Liver (tissue), 9 donors: Measurements from ENCODE around the gene BMP6. TPM values are rescaled to one million over a fixed set of nuclear protein-coding genes. Genes with fewer than 3 reads are reported as not detected.

Experiments used
- DNase-seq: peaks from one replicate; pipeline ENCODE4 v3.0.0-alpha.2; 2017; ENCODE audit warnings: low spot score
- H3K27ac ChIP-seq, 2 donors: one replicate each; pipeline ENCODE4 v1.7.0; 2013; ENCODE audit warnings: inconsistent platforms in 2 of 2, low read length in 2 of 2, control low read depth in 1 of 2, low read depth in 1 of 2, mild to moderate bottlenecking in 1 of 2
- H3K27me3 ChIP-seq, 4 donors: one replicate each; pipeline versions ENCODE4 v1.6.1 to v1.7.0; 2013; ENCODE audit warnings: low read length in 3 of 4, inconsistent platforms in 1 of 4, mild to moderate bottlenecking in 1 of 4, moderate library complexity in 1 of 4; ENCODE audit not compliant: control insufficient read depth in 4 of 4, insufficient read depth in 4 of 4
- H3K36me3 ChIP-seq, 4 donors: one replicate each; pipeline versions ENCODE4 v1.6.1 to v1.7.0; 2013; ENCODE audit warnings: low read length in 3 of 4, mild to moderate bottlenecking in 3 of 4, low read depth in 1 of 4, moderate library complexity in 1 of 4; ENCODE audit not compliant: control insufficient read depth in 4 of 4, insufficient read depth in 3 of 4
- H3K4me1 ChIP-seq, 4 donors: one replicate each; pipeline versions ENCODE4 v1.6.1 to v1.7.0; 2013; ENCODE audit warnings: low read length in 3 of 4, mild to moderate bottlenecking in 3 of 4, moderate library complexity in 1 of 4; ENCODE audit not compliant: control insufficient read depth in 4 of 4, insufficient read depth in 4 of 4
- H3K4me3 ChIP-seq, 3 donors: one replicate each; pipeline versions ENCODE4 v1.6.1 to v1.7.0; 2013; ENCODE audit warnings: low read length in 3 of 3, control low read depth in 1 of 3, low read depth in 1 of 3, mild to moderate bottlenecking in 1 of 3
- H3K9ac ChIP-seq, 2 donors: one replicate each; pipeline ENCODE4 v1.7.0; 2013; ENCODE audit warnings: low read length in 2 of 2, mild to moderate bottlenecking in 2 of 2, moderate library complexity in 2 of 2, control low read depth in 1 of 2, low read depth in 1 of 2
- H3K9me3 ChIP-seq, 4 donors: one replicate each; pipeline versions ENCODE4 v1.6.1 to v1.7.0; 2013; ENCODE audit warnings: low read length in 3 of 4; ENCODE audit not compliant: control insufficient read depth in 4 of 4
- EGR1 ChIP-seq, 2 donors: IDR thresholded peaks; 2 replicates each; pipeline ENCODE4 v1.6.1; 2016 to 2018; ENCODE audit warnings: antibody characterized with exemption in 2 of 2, low read depth in 2 of 2
- FOXA1 ChIP-seq: IDR thresholded peaks from 2 replicates; pipeline ENCODE4 v1.6.1; 2016; ENCODE audit warnings: antibody characterized with exemption
- FOXA2 ChIP-seq: IDR thresholded peaks from 2 replicates; pipeline ENCODE4 v1.6.1; 2016; ENCODE audit warnings: antibody characterized with exemption
- GABPA ChIP-seq, 2 donors: IDR thresholded peaks in 1 of 2; conservative IDR thresholded peaks in 1 of 2; 2 replicates each; pipeline ENCODE4 v1.6.1; 2016; ENCODE audit warnings: antibody characterized with exemption in 2 of 2, mild to moderate bottlenecking in 1 of 2, moderate library complexity in 1 of 2
- HNF4A ChIP-seq, 2 donors: conservative IDR thresholded peaks; 2 replicates each; pipeline ENCODE4 v1.6.1; 2016; ENCODE audit warnings: antibody characterized with exemption in 2 of 2, mild to moderate bottlenecking in 2 of 2
- HNF4G ChIP-seq: IDR thresholded peaks from 2 replicates; pipeline ENCODE4 v1.6.1; 2016; ENCODE audit warnings: antibody characterized with exemption
- JUND ChIP-seq, 2 donors: IDR thresholded peaks; 2 replicates each; pipeline ENCODE4 v1.6.1; 2016; ENCODE audit warnings: antibody characterized with exemption in 2 of 2
- RXRA ChIP-seq, 2 donors: IDR thresholded peaks; 2 replicates each; pipeline ENCODE4 v1.6.1; 2017 to 2018; ENCODE audit warnings: antibody characterized with exemption in 2 of 2, mild to moderate bottlenecking in 1 of 2
- SP1 ChIP-seq: IDR thresholded peaks from 2 replicates; pipeline ENCODE4 v1.6.1; 2018; ENCODE audit warnings: antibody characterized with exemption, mild to moderate bottlenecking
- TAF1 ChIP-seq: conservative IDR thresholded peaks from 2 replicates; pipeline ENCODE4 v1.6.1; 2016; ENCODE audit warnings: antibody characterized with exemption, mild to moderate bottlenecking
- YY1 ChIP-seq: IDR thresholded peaks from 2 replicates; pipeline ENCODE4 v1.6.1; 2016; ENCODE audit warnings: antibody characterized with exemption, mild to moderate bottlenecking
- WGBS: extraction: QIAGEN DNeasy Blood & Tissue Kit; methylation state at CpG from one replicate; pipeline ENCODE4 v1.1.7; 2013; 5-methylcytosine and 5-hydroxymethylcytosine counted together
- polyA plus RNA-seq, 2 donors: library from polyadenylated mRNA; stranded (reverse) in 1 of 2; unstranded in 1 of 2; fragments of 200-250 nt in 1 of 2; fragments of >200 nt in 1 of 2; fragmentation: Nextera tagmentation in 1 of 2; extraction: Ambion mirVana in 1 of 2; gene quantifications; one replicate each; pipeline versions ENCODE4 v1.2.1 to v1.2.3, GENCODE V29; 2013 to 2015
- total RNA-seq, 2 donors: library from RNA; depleted of rRNA; stranded (reverse); fragments of >200 nt; gene quantifications; one replicate each; pipeline ENCODE4 v1.2.3, GENCODE V29; 2014
- TF ChIP-seq, protein P1 (sequence below): IDR thresholded peaks from 2 replicates; pipeline ENCODE4 v1.6.1; 2016; ENCODE audit warnings: antibody characterized with exemption, mild to moderate bottlenecking
- TF ChIP-seq, protein P2 (sequence below): IDR thresholded peaks from 2 replicates; pipeline ENCODE4 v1.6.1; 2016; ENCODE audit warnings: antibody characterized with exemption
- TF ChIP-seq, protein P3 (sequence below): IDR thresholded peaks from 2 replicates; pipeline ENCODE4 v1.6.1; 2016; ENCODE audit warnings: antibody characterized with exemption
- TF ChIP-seq, protein P4 (sequence below): fragments of 150-350 bp; IDR thresholded peaks from 2 replicates; pipeline ENCODE4 v1.5.1; 2017; ENCODE audit warnings: improper control_type of control experiment, low read depth, low read length; ENCODE audit not compliant: missing input control
- donor health status: healthy.
- donor health status: healthy.
- donor health status: healthy.
- donor health status: healthy.
- donor health status: healthy.

BMP6 gene
- total and polyA plus RNA-seq, 4 donors, result 0.57 to 5.9 (median 2.3) TPM

DNA sequence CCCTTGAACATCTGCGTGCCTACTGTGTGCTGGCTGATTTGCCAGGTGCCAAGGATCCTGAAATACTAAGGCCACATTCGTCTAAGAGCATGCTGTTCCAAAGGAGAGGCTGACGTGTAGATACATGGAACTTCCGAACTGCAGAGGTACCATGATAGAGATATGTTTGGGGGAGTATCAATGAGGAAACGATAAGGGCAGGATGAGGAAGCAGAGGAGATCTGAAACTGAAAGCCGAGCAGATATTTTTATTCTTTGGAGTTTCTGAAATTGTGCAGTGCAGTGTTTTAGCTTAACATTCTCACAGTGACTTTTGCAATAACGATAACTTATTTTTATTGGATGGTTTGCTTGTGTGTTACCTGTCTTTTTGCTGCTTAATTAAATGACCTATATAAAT, 24.3 kb downstream of the BMP6 start:
- Histone ChIP-seq H3K4me3 (no peak overlapping the region), H3K27ac (no peak overlapping the region), H3K9ac (no peak overlapping the region), H3K36me3 (no peaks in the 10 kb centered on the region), H3K27me3 (peaks cover 0 to 9% (median 2%) of the 10 kb centered on the region in 4 donors), H3K9me3 (no peaks in the 10 kb centered on the region), H3K4me1 (no peaks in the 10 kb centered on the region)
- 69% methylated on average over 7 of the region's 7 CpGs for WGBS
- TF ChIP-seq GABPA (IDR thresholded peaks at IDR 0.05 in 1 of 2, conservative IDR thresholded peaks at IDR 0.05 in 1 of 2) (no peak), JUND (IDR thresholded peaks at IDR 0.05) (no peak), FOXA2 (no peak), FOXA1 (no peak), EGR1 (IDR thresholded peaks at IDR 0.05; ENCODE audit: low read depth in 2 of 2) (no peak), HNF4G (no peak), SP1 (no peak), TAF1 (no peak), RXRA (IDR thresholded peaks at IDR 0.05) (no peak)
- TF ChIP-seq, protein P1, sequence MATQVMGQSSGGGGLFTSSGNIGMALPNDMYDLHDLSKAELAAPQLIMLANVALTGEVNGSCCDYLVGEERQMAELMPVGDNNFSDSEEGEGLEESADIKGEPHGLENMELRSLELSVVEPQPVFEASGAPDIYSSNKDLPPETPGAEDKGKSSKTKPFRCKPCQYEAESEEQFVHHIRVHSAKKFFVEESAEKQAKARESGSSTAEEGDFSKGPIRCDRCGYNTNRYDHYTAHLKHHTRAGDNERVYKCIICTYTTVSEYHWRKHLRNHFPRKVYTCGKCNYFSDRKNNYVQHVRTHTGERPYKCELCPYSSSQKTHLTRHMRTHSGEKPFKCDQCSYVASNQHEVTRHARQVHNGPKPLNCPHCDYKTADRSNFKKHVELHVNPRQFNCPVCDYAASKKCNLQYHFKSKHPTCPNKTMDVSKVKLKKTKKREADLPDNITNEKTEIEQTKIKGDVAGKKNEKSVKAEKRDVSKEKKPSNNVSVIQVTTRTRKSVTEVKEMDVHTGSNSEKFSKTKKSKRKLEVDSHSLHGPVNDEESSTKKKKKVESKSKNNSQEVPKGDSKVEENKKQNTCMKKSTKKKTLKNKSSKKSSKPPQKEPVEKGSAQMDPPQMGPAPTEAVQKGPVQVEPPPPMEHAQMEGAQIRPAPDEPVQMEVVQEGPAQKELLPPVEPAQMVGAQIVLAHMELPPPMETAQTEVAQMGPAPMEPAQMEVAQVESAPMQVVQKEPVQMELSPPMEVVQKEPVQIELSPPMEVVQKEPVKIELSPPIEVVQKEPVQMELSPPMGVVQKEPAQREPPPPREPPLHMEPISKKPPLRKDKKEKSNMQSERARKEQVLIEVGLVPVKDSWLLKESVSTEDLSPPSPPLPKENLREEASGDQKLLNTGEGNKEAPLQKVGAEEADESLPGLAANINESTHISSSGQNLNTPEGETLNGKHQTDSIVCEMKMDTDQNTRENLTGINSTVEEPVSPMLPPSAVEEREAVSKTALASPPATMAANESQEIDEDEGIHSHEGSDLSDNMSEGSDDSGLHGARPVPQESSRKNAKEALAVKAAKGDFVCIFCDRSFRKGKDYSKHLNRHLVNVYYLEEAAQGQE, result no peak
- TF ChIP-seq, protein P2, sequence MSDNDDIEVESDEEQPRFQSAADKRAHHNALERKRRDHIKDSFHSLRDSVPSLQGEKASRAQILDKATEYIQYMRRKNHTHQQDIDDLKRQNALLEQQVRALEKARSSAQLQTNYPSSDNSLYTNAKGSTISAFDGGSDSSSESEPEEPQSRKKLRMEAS, result no peak
- DNase-seq, result no peak

DNA sequence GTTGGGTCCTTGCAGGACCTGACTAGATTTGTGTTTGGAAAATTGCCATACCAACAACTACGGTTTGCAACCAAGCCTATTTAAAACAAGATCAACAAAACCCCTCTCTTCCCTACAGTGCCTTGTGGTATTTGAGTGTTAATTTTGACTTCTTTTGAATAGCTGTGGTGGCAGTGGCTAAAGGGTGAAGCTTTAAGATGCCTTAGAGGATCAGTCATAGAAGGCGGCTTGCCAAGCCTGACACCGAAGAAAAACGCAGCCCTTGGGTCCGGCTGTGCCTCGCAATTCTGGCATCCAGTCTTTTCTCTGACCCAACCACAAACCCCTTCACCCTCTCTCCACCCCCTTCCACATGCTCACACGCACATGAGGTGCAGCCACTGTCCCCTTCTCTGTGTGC, 32.6 kb downstream of the BMP6 start:
- Histone ChIP-seq H3K9me3 (peaks cover 0 to 12% (median 0%) of the 10 kb centered on the region in 4 donors), H3K36me3 (no peaks in the 10 kb centered on the region), H3K4me3 (no peak overlapping the region), H3K9ac (no peak overlapping the region), H3K27me3 (peaks cover 0 to 3% (median under 1%) of the 10 kb centered on the region in 4 donors), H3K4me1 (no peaks in the 10 kb centered on the region), H3K27ac (no peak overlapping the region)
- no peak for TF ChIP-seq JUND (IDR thresholded peaks at IDR 0.05)
- WGBS, result 76% methylated on average over 7 of the region's 7 CpGs
- DNase-seq, result no peak

DNA sequence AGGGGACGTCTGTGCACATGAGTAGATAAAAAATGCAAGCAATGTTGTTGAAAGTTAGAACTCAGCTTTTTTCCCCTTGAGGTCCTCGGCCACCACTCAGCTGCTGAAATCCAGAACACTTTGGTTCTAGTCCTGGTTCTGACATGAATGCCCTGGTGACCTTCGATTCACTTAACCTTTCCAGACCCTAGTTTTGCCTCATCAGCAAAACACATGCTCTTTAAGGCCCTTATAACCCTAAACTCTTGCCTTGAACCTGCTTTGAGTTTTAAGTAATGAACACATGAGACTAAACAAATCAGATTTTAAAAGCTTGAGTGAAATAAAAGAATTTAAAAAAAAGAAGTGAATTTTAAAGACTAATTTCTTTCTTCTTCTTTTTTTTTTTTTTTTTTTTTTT, 33.4 kb downstream of the BMP6 start:
- H3K4me3 ChIP-seq, result no peak overlapping the region
- no peaks in the 10 kb centered on the region for H3K4me1 ChIP-seq
- H3K9me3 ChIP-seq, result peaks cover 0 to 12% (median 0%) of the 10 kb centered on the region in 4 donors
- H3K27ac ChIP-seq, result no peak overlapping the region
- no peaks in the 10 kb centered on the region for H3K36me3 ChIP-seq
- peaks cover 0 to 2% (median 0%) of the 10 kb centered on the region in 4 donors for H3K27me3 ChIP-seq
- WGBS, result 71% methylated on average over 3 of the region's 3 CpGs
- TF ChIP-seq RXRA (IDR thresholded peaks at IDR 0.05), result no peak
- no peak for TF ChIP-seq HNF4G
- TF ChIP-seq YY1, result no peak
- no peak for TF ChIP-seq GABPA (IDR thresholded peaks at IDR 0.05 in 1 of 2, conservative IDR thresholded peaks at IDR 0.05 in 1 of 2)
- TF ChIP-seq, protein P3, sequence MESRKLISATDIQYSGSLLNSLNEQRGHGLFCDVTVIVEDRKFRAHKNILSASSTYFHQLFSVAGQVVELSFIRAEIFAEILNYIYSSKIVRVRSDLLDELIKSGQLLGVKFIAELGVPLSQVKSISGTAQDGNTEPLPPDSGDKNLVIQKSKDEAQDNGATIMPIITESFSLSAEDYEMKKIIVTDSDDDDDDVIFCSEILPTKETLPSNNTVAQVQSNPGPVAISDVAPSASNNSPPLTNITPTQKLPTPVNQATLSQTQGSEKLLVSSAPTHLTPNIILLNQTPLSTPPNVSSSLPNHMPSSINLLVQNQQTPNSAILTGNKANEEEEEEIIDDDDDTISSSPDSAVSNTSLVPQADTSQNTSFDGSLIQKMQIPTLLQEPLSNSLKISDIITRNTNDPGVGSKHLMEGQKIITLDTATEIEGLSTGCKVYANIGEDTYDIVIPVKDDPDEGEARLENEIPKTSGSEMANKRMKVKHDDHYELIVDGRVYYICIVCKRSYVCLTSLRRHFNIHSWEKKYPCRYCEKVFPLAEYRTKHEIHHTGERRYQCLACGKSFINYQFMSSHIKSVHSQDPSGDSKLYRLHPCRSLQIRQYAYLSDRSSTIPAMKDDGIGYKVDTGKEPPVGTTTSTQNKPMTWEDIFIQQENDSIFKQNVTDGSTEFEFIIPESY, result no peak
- no peak for TF ChIP-seq SP1
- TF ChIP-seq, protein P1, result no peak
- TF ChIP-seq, protein P4, sequence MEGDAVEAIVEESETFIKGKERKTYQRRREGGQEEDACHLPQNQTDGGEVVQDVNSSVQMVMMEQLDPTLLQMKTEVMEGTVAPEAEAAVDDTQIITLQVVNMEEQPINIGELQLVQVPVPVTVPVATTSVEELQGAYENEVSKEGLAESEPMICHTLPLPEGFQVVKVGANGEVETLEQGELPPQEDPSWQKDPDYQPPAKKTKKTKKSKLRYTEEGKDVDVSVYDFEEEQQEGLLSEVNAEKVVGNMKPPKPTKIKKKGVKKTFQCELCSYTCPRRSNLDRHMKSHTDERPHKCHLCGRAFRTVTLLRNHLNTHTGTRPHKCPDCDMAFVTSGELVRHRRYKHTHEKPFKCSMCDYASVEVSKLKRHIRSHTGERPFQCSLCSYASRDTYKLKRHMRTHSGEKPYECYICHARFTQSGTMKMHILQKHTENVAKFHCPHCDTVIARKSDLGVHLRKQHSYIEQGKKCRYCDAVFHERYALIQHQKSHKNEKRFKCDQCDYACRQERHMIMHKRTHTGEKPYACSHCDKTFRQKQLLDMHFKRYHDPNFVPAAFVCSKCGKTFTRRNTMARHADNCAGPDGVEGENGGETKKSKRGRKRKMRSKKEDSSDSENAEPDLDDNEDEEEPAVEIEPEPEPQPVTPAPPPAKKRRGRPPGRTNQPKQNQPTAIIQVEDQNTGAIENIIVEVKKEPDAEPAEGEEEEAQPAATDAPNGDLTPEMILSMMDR, result no peak
- no peak for TF ChIP-seq JUND (IDR thresholded peaks at IDR 0.05)
- TF ChIP-seq HNF4A (conservative IDR thresholded peaks at IDR 0.05), result no peak
- TF ChIP-seq TAF1, result no peak
- H3K9ac ChIP-seq, result no peak overlapping the region
- DNase-seq, result no peak
